ENCODE measurements around the gene INPP5D. TPM values are rescaled to one million over a fixed set of nuclear protein-coding genes. Genes with fewer than 3 reads are reported as not detected.

The INPP5D gene
- total RNA-seq, 1 donor, result under 0.01 TPM

DNA sequence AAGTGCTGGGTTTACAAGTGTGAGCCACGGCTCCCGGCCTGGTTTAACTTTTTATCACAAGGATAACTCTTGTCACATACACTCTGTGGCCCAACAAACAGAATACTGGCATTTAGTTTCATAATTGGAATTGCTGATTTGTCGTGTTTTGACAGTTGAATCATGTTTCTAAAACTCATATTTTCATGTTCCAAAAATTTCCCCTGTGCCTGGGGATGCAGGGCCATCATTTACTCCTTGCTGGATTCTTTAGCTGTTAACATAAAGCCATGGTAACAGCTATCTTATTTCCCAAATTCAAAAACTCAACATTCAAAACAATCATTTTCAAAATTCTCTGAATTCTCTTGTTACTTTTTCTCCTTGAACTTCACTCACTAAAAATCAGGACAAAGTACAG, 174.9 kb downstream of the INPP5D start:
- Histone ChIP-seq H2AFZ (ENCODE audit: low read length) (no peak overlapping the region), H3K4me3 (ENCODE audit: insufficient read depth, low read length) (no peak overlapping the region), H3K4me1 (ENCODE audit: insufficient read depth, low read length) (no peaks in the 10 kb centered on the region), H3K79me2 (ENCODE audit: insufficient read depth, low read length) (no peaks in the 10 kb centered on the region), H3K36me3 (ENCODE audit: insufficient read depth, low read length) (no peaks in the 10 kb centered on the region), H3K9me3 (ENCODE audit: low read depth, low read length) (no peaks in the 10 kb centered on the region), H4K20me1 (ENCODE audit: insufficient read depth, low read length) (no peaks in the 10 kb centered on the region), H3K4me2 (ENCODE audit: insufficient read depth, low read length) (no peak overlapping the region), H3K27me3 (ENCODE audit: insufficient read depth, low read length) (no peaks in the 10 kb centered on the region), H3K27ac (ENCODE audit: low read depth, low read length) (no peak overlapping the region)
- no peak for DNase-seq (ENCODE audit: insufficient read length, low spot score, missing footprints)
- TF ChIP-seq CTCF (IDR thresholded peaks at IDR 0.05; ENCODE audit: extremely low read depth, low read depth, low read length), result no peak

DNA sequence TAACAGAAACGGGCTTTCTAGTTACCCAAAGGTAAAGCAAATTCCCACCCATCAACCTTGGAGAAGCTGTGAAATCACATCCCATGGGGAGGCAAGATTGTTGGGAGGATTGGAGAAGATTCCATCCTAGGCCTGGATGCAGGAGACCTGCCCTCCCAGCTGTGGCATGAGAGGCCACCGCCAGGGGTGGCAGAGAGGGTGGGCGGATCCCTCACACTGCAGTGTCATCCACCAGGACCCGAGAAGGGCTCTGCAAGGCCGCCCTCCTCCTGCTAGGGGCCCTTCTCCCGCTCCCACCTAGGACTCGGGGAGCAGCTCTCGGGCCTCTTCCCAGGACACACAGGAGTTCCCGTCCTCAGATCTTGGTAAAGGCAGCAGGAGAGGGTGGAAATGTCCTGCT, 175.8 kb downstream of the INPP5D start:
- no peaks in the 10 kb centered on the region for H3K27me3 ChIP-seq (ENCODE audit: insufficient read depth, low read length)
- H4K20me1 ChIP-seq (ENCODE audit: insufficient read depth, low read length), result no peaks in the 10 kb centered on the region
- no peaks in the 10 kb centered on the region for H3K79me2 ChIP-seq (ENCODE audit: insufficient read depth, low read length)
- H3K36me3 ChIP-seq (ENCODE audit: insufficient read depth, low read length), result no peaks in the 10 kb centered on the region
- H2AFZ ChIP-seq (ENCODE audit: low read length), result no peak overlapping the region
- no peak for DNase-seq (ENCODE audit: insufficient read length, low spot score, missing footprints)
- H3K4me1 ChIP-seq (ENCODE audit: insufficient read depth, low read length), result no peaks in the 10 kb centered on the region
- H3K9me3 ChIP-seq (ENCODE audit: low read depth, low read length), result no peaks in the 10 kb centered on the region
- no peak overlapping the region for H3K4me2 ChIP-seq (ENCODE audit: insufficient read depth, low read length)
- no peak overlapping the region for H3K27ac ChIP-seq (ENCODE audit: low read depth, low read length)
- no peak overlapping the region for H3K4me3 ChIP-seq (ENCODE audit: insufficient read depth, low read length)
- no peak for TF ChIP-seq CTCF (IDR thresholded peaks at IDR 0.05; ENCODE audit: extremely low read depth, low read depth, low read length)

DNA sequence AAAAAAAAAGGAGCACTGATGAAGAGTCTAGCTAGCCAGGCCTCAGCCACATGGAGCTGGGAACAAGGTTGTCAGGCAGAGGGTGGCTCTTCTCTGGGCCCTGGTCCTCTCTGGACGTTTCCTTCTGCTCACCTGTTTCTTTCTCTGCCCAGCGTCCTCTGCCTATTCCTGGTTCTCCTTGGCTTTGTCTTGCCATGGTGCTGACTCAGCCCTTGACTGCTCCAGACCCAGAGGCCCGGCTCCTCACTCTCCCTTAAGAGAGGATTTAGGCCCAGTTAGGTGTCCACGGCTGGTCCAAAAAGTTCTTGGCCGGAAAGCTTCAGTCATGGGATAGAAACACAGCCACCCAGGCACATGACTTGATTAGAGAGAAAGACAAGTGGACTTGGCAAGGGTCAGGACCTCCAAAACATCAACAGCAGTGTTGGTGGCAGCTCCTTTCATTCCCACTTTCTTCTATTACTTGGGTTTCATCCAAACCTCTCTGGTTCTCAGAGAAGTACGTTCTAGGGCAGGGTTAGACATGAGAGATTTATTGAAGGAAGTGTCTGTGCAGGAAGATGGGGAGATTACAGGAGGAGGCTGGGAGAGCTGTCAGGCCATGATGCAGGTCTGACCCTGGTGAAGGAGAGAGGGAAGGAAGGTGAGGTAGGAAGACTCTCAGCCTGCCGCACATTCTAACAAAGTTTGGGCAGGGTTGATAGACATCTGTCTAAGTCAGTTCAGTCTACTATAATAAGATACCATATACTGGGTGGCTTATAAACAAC, 176.9 kb downstream of the INPP5D start:
- Histone ChIP-seq H3K4me1 (ENCODE audit: insufficient read depth, low read length) (no peaks in the 10 kb centered on the region), H3K27ac (ENCODE audit: low read depth, low read length) (no peak overlapping the region), H4K20me1 (ENCODE audit: insufficient read depth, low read length) (no peaks in the 10 kb centered on the region), H3K36me3 (ENCODE audit: insufficient read depth, low read length) (no peaks in the 10 kb centered on the region), H3K9me3 (ENCODE audit: low read depth, low read length) (no peaks in the 10 kb centered on the region), H3K27me3 (ENCODE audit: insufficient read depth, low read length) (no peaks in the 10 kb centered on the region), H2AFZ (ENCODE audit: low read length) (no peak overlapping the region), H3K79me2 (ENCODE audit: insufficient read depth, low read length) (no peaks in the 10 kb centered on the region), H3K4me3 (ENCODE audit: insufficient read depth, low read length) (no peak overlapping the region), H3K4me2 (ENCODE audit: insufficient read depth, low read length) (no peak overlapping the region)
- TF ChIP-seq CTCF (IDR thresholded peaks at IDR 0.05; ENCODE audit: extremely low read depth, low read depth, low read length), result no peak
- DNase-seq (ENCODE audit: insufficient read length, low spot score, missing footprints), result no peak

GRCh38 chr2:233240897-233241296, 180.8 kb downstream of the INPP5D start:
- H3K4me2 ChIP-seq (ENCODE audit: insufficient read depth, low read length), result no peak overlapping the region
- no peak overlapping the region for H3K27ac ChIP-seq (ENCODE audit: low read depth, low read length)
- H3K27me3 ChIP-seq (ENCODE audit: insufficient read depth, low read length), result no peaks in the 10 kb centered on the region
- DNase-seq (ENCODE audit: insufficient read length, low spot score, missing footprints), result no peak
- H3K36me3 ChIP-seq (ENCODE audit: insufficient read depth, low read length), result no peaks in the 10 kb centered on the region
- H3K4me3 ChIP-seq (ENCODE audit: insufficient read depth, low read length), result no peak overlapping the region
- no peaks in the 10 kb centered on the region for H3K9me3 ChIP-seq (ENCODE audit: low read depth, low read length)
- H3K79me2 ChIP-seq (ENCODE audit: insufficient read depth, low read length), result no peaks in the 10 kb centered on the region
- H4K20me1 ChIP-seq (ENCODE audit: insufficient read depth, low read length), result no peaks in the 10 kb centered on the region
- H2AFZ ChIP-seq (ENCODE audit: low read length), result no peak overlapping the region
- peaks cover 2% of the 10 kb centered on the region for H3K4me1 ChIP-seq (ENCODE audit: insufficient read depth, low read length)
- TF ChIP-seq CTCF (IDR thresholded peaks at IDR 0.05; ENCODE audit: extremely low read depth, low read depth, low read length), result no peak
